ENCODE data around the gene EIF4G3. TPM values are rescaled to one million over a fixed set of nuclear protein-coding genes. Genes with fewer than 3 reads are reported as not detected.

The EIF4G3 gene
- total RNA-seq, 1 donor from 2014 or later, result 39.3 TPM

GRCh38 chr1:21005466-21006239 lies 171.0 kb downstream of the EIF4G3 start:
- Histone ChIP-seq H3K27ac (no peak overlapping the region), H3K9me3 (no peaks in the 10 kb centered on the region), H3K27me3 (no peaks in the 10 kb centered on the region), H3K36me3 (no peaks in the 10 kb centered on the region), H3K4me1 (no peaks in the 10 kb centered on the region), H3K4me3 (no peak overlapping the region)
- no peak for DNase-seq (ENCODE audit: extremely low spot score in 2 of 2)
- TF ChIP-seq CTCF (IDR thresholded peaks at IDR 0.05), result no peak
- intact Hi-C loops (cut with DNase I), result no loop called here

- no peaks in the 10 kb centered on the region for H3K27me3 ChIP-seq
- TF ChIP-seq POLR2A (IDR thresholded peaks at IDR 0.05) (no peak), CTCF (IDR thresholded peaks at IDR 0.05) (no peak), POLR2AphosphoS5 (IDR thresholded peaks at IDR 0.05; ENCODE audit: insufficient read depth in 1 of 2, low read depth in 1 of 2) (no peak)
- H3K9me3 ChIP-seq, result no peaks in the 10 kb centered on the region
- intact Hi-C loops (cut with DNase I), result no loop called here
- no peak overlapping the region for H3K27ac ChIP-seq
- DNase-seq (ENCODE audit: extremely low spot score in 2 of 2), result no peak
- no peaks in the 10 kb centered on the region for H3K4me1 ChIP-seq
- no peak overlapping the region for H3K4me3 ChIP-seq
- H3K36me3 ChIP-seq, result no peaks in the 10 kb centered on the region
Measured at GRCh38 chr1:21003281-21004045, 173.2 kb downstream of the EIF4G3 start.

GRCh38 chr1:21001042-21001441 lies 175.7 kb downstream of the EIF4G3 start:
- H3K9me3 ChIP-seq, result no peaks in the 10 kb centered on the region
- TF ChIP-seq POLR2A (IDR thresholded peaks at IDR 0.05) (no peak), CTCF (IDR thresholded peaks at IDR 0.05) (no peak), POLR2AphosphoS5 (IDR thresholded peaks at IDR 0.05; ENCODE audit: insufficient read depth in 1 of 2, low read depth in 1 of 2) (no peak)
- no peak for DNase-seq (ENCODE audit: extremely low spot score in 2 of 2)
- no peak overlapping the region for H3K27ac ChIP-seq
- intact Hi-C loops (cut with DNase I), result no loop called here
- H3K4me3 ChIP-seq, result no peak overlapping the region
- no peaks in the 10 kb centered on the region for H3K36me3 ChIP-seq
- no peaks in the 10 kb centered on the region for H3K4me1 ChIP-seq
- H3K27me3 ChIP-seq, result no peaks in the 10 kb centered on the region

- Histone ChIP-seq H3K36me3 (no peaks in the 10 kb centered on the region), H3K27ac (no peak overlapping the region), H3K4me3 (no peak overlapping the region), H3K9me3 (no peaks in the 10 kb centered on the region), H3K27me3 (no peaks in the 10 kb centered on the region), H3K4me1 (no peaks in the 10 kb centered on the region)
- intact Hi-C loops (cut with DNase I), result no loop called here
- no peak for DNase-seq (ENCODE audit: extremely low spot score in 2 of 2)
- TF ChIP-seq POLR2AphosphoS5 (IDR thresholded peaks at IDR 0.05; ENCODE audit: insufficient read depth in 1 of 2, low read depth in 1 of 2), result no peak
- TF ChIP-seq POLR2A (IDR thresholded peaks at IDR 0.05), result no peak
- no peak for TF ChIP-seq CTCF (IDR thresholded peaks at IDR 0.05)
Measured at GRCh38 chr1:21000245-21000594, 176.5 kb downstream of the EIF4G3 start.
